NCI-H82 treated with DMSO at 0.1 percent for 48 hours (cell line): Measurements from ENCODE around the gene NACAD.
A peak's percentile ranks its signal among the peaks of the same experiment; 100 is the strongest.
"Not testable (repeated sequence)": the region's sequence is repeated elsewhere in the genome, so short reads cannot be mapped to it uniquely, and the experiment has no call there.

Experiments used
- DNase-seq: peaks from one replicate; lab custom pipeline; 2025; ENCODE audit not compliant: unreplicated experiment; lab: John Stamatoyannopoulos, UW

Gene NACAD

GRCh38 chr7:45118292-45118691 is 29.5 kb upstream of the NACAD start:
- DNase-seq, result no peak

DNA sequence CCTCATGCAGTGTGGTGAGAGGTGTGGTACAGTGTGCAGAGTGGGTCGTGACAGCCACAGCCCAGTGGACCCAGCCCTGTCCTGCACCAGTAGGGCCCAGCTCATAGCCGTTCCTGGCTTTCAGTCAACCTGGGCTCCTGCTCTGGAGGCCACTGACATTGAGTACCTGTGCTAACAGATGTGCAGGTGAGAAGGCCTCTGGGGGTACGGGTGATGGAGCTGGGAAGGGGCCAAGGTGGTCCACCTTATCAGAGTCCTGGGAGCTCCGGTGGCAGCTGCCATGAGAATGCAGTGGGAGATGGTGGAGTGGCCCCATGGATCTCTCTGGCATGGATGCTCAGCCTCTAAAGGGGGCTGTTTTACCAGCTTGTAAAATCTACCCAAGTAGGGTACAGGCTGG is 28.8 kb upstream of the NACAD start:
- no peak for DNase-seq

- no peak for DNase-seq
These were observed 27.3 kb upstream of the NACAD start for GRCh38 chr7:45116048-45116447.

- no peak for DNase-seq
These were observed 26.2 kb upstream of the NACAD start for GRCh38 chr7:45114926-45115325.

DNA sequence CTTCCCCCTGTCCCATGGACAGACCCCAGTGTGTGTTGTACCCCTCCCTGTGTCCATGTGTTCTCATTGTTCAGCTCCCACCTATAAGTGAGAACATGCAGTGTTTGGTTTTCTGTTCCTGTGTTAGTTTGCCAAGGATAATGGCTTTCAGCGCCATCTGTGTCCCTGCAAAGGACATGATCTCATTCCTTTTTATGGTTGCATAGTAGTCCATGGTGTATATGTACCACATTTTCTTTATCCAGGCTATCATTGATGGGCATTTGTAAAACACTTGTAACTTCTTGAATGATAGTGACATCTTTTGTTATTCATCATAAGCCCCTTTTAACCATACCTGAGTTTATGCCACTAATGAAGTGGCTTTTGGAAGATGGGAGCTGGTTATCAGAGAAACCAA is 25.5 kb upstream of the NACAD start:
- DNase-seq, result not testable (repeated sequence)

DNA sequence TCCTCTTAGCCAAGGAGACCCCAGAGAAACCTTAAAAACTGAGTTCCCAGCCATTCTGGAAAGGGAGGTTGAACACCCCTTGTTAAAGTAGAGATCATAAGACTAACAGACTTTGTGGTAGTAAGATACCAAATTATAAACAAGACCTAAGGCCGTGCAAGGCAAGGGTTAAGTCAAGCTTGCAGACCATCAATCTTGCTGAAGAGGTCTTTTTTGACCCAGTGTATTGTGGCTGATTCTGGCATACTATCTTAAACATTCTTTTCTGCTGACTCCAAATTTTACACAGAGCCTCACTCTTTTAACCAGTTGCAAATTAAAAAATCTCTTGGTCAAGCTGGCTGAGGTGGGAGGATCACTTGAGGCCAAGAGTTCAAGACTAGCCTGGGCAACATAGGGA is 23.9 kb upstream of the NACAD start:
- DNase-seq, result no peak

DNA sequence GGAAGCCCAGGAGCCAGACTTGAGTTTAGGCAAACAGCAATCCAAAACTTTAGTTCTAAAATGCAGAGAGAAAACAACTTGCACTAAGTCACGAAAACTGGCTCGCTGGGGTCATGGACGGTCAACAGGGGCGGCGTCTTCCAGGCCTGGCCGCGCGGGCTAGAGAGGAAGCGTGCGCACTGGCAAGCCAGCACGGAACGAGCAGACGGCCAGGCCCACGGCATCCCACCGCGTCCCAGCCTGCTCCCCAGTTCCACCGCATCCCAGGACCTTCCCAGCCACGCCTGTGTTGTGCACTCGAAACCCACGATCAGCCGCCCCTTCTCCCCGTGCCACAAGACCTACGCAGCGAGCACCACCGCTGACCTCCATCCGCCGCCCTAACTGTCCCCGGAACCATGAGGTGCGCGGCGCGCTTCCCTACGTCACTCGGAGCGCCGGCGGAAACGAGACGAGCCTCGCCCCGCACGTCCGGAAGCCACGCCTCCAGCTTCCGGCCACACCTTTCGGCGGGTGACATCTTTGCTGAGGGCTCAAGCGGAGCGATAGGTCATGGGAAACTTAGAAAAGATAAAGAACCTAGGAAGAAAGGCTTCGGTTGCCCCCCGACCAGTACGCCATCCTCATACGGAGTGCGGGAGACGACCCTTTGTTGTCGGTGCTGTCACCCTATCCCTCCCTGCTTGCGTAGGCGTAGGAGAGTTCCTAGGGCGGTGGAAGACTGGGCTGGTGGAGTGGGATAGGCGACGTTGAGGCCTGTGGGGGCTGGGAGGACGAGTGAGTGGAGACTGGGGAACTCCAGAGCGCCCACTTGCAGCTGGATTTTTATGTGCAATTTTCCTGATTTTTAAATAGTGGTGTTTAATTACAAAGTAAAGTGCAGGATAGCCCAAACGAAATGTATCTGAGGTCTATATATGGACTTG is 22.8 kb upstream of the NACAD start, which contains the start of gene TBRG4:
Gene TBRG4 (minus strand): TSS at position 400 of the 926 bp plus-strand sequence. CDS start 2,460 bp downstream, outside the sequence.
- peak; percentile 78 for DNase-seq

DNA sequence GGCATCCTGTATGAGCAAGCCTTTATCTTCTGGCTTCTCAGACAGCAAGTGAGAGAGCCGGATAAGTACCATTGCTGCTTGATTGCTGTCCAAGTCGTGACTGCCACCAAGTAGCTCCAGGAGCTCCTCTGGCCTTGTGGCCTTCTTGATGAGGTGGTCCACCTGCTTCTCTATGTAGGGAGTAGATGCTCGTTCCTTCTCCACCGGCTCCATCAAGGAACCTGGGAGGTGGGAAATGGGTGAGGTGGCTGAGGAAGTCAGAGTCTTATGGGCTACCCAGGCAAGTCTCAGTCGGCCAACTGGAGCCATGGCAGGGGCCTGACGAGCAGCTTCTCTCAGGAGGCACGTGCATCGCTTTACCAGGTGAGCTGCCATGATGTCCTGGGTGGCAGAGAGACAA is 20.1 kb upstream of the NACAD start:
- no peak for DNase-seq

GRCh38 chr7:45107356-45107755 is 18.6 kb upstream of the NACAD start:
- no peak for DNase-seq

GRCh38 chr7:45106820-45107219 is 18.1 kb upstream of the NACAD start:
- DNase-seq, result no peak

GRCh38 chr7:45105588-45106188 is 16.9 kb upstream of the NACAD start:
- DNase-seq, result no peak

GRCh38 chr7:45104844-45105587 is 16.2 kb upstream of the NACAD start:
- DNase-seq, result no peak

GRCh38 chr7:45103958-45104843 is 15.4 kb upstream of the NACAD start:
- no peak for DNase-seq

GRCh38 chr7:45102785-45103712 is 14.3 kb upstream of the NACAD start:
- DNase-seq, result no peak

DNA sequence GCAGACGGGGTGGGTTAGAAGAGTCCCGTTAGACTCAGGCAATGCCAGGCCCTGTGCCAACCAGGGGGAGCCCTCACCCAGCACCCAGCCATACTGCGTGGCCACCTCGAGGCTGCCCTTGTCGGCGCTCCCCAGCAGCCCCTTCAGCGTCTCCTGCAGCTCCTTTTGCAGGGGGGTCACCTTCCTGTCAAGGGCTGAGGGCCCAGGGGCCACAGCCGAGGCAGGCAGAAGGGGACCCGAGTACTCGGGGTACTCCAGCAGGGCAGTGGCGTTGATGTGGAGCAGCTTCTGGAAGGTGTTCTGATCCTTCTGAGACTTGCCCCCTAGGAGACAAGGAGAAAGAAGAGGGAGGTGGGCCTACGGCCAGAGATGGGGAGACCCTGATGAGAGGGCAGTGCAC is 13.0 kb upstream of the NACAD start:
- no peak for DNase-seq

DNA sequence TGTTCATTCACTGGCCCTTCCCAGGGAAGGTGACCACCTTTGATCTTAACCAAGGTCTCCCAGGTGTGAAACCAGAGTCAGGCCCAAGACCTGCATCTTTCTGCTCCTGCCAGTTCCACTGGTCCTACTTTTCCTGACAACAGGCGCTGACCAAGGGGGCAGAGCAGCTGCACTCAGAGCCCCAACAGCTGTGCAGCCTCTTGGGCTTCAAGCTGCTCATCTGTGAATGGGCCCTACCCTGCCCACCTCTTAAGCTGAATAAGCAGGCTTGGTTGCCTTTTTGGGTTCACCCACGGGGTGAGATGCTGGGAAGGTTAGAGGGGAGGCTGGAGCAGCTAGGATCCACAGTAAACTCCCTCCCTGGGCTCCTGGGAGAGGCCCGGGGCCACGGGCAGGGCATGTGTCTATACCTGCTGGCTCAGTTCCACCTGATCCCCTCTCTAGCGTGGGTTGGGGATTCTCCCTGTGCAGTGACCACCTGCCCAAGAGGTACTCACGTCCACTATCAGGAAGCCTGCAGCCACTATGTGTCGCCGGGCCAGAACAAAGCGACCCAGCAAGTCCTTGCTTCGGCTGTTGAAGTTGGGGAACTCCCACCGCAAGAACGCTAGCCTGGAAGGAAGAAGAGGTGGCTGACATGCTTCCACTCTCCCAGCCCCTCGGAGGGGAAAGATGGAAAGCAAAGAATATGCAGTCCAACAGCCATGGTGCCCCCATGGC is 12.2 kb upstream of the NACAD start:
- no peak for DNase-seq

DNA sequence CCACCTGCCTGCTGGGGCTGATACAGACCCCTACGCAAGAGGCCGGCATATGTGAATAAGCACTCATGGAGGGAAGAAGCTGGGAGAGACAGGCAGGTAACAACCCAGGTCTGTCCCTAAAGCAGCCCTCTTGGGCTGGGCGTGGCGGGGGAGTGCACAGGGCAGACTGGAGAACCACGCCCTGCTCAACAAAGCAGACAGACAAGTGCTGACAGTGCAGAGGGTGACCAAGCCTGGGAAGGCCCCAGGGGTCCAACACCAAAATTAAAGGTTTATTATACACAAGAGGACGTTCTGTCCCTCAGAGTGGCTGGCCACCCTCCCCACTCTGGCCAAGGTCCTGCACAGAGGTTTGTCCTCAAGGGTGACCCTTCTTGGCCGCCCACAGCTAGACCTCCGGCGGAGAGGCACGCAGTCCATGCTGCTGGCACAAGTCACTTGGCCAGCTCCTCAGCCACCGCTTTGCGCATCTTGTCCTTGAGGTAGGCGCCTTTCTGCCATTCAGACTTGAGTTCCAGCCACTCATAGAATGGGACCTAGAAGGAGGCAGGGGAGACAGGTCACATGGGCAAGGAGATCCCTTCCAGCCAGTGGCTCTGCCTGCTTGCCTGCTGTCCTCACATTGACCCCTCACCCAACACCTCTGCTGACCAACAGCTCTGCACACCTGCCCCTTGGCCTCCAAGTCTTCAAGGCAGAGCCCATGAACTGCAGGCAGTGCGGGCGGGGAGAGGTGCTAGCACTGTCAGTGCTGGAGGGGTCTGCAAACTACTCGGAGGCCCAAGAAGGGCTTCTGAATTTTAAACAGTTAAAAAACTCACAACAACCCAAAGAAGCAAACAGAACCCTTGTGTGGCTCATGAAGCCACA is 11.4 kb upstream of the NACAD start:
- DNase-seq, result no peak
